ENCODE results near the gene GNB1L. TPM values are rescaled to one million over a fixed set of nuclear protein-coding genes. Genes with fewer than 3 reads are reported as not detected.

Gene GNB1L
- polyA plus RNA-seq, 3 donors = 3.4 to 6.0 (median 4.8) TPM

- Histone ChIP-seq H3K79me2 (ENCODE audit: insufficient read depth, low read length) (no peaks in the 10 kb centered on the region), H3K9ac (ENCODE audit: insufficient read depth, low read length, poor library complexity, severe bottlenecking) (no peak overlapping the region), H3K36me3 (replicated peaks in 1 of 2; ENCODE audit: control insufficient read depth in 1 of 2, insufficient read depth in 2 of 2, low read length in 2 of 2) (no peaks in the 10 kb centered on the region), H3K4me3 (replicated peaks in 1 of 3; ENCODE audit: low read depth in 2 of 3, low read length in 3 of 3) (no peak overlapping the region), H4K20me1 (ENCODE audit: insufficient read depth, low read length) (no peaks in the 10 kb centered on the region), H3K9me3 (replicated peaks in 1 of 2; ENCODE audit: control insufficient read depth in 1 of 2, insufficient read depth in 1 of 2, low read length in 2 of 2) (no peaks in the 10 kb centered on the region), H3K27ac (ENCODE audit: low read depth in 1 of 2, low read length in 2 of 2) (no peak overlapping the region), H3K4me1 (ENCODE audit: control insufficient read depth in 1 of 2, insufficient read depth in 2 of 2, low read length in 2 of 2) (no peaks in the 10 kb centered on the region), H3K4me2 (replicated peaks; ENCODE audit: extremely low read depth, low read length, poor library complexity, severe bottlenecking) (no peak overlapping the region), H3K27me3 (ENCODE audit: control insufficient read depth in 2 of 2, insufficient read depth in 2 of 2, low read length in 2 of 2) (no peaks in the 10 kb centered on the region), H2AFZ (ENCODE audit: insufficient read depth, low read depth, low read length, poor library complexity, severe bottlenecking) (no peak overlapping the region)
- H3K27me3 Mint-ChIP-seq (ENCODE audit: low read depth in 3 of 3) = peaks cover 0 to 6% (median 4%) of the 10 kb centered on the region in 3 donors
- WGBS (ENCODE audit: insufficient coverage) = 88% methylated on average over 5 of the region's 7 CpGs
- no peak for DNase-seq
- no peak overlapping the region for H3K4me3 Mint-ChIP-seq
- H3K4me1 Mint-ChIP-seq = no peaks in the 10 kb centered on the region
- no peak for TF ChIP-seq CTCF (IDR thresholded peaks at IDR 0.05)
- peaks cover 0 to 3% (median 0%) of the 10 kb centered on the region in 7 donors for H3K9me3 Mint-ChIP-seq
- H3K27ac Mint-ChIP-seq = no peak overlapping the region
- intact Hi-C loops (cut with micrococcal nuclease) = no loop called here
- H3K36me3 Mint-ChIP-seq = no peaks in the 10 kb centered on the region
Observed at GRCh38 chr22:19741053-19741452, 113.6 kb downstream of the GNB1L start.

GRCh38 chr22:19740586-19740985 lies 114.1 kb downstream of the GNB1L start:
- Mint-ChIP-seq H3K4me1 (no peaks in the 10 kb centered on the region), H3K27me3 (ENCODE audit: low read depth in 3 of 3) (peaks cover under 1 to 4% (median 3%) of the 10 kb centered on the region in 3 donors), H3K36me3 (no peaks in the 10 kb centered on the region), H3K4me3 (no peak overlapping the region), H3K27ac (no peak overlapping the region), H3K9me3 (peaks cover 0 to 3% (median 0%) of the 10 kb centered on the region in 7 donors)
- H4K20me1 ChIP-seq (ENCODE audit: insufficient read depth, low read length) = no peaks in the 10 kb centered on the region
- H3K9me3 ChIP-seq (replicated peaks in 1 of 2; ENCODE audit: control insufficient read depth in 1 of 2, insufficient read depth in 1 of 2, low read length in 2 of 2) = no peaks in the 10 kb centered on the region
- no peak overlapping the region for H3K4me2 ChIP-seq (replicated peaks; ENCODE audit: extremely low read depth, low read length, poor library complexity, severe bottlenecking)
- WGBS (ENCODE audit: insufficient coverage) = 97% methylated on average over 15 of the region's 15 CpGs
- no peaks in the 10 kb centered on the region for H3K36me3 ChIP-seq (replicated peaks in 1 of 2; ENCODE audit: control insufficient read depth in 1 of 2, insufficient read depth in 2 of 2, low read length in 2 of 2)
- no peaks in the 10 kb centered on the region for H3K27me3 ChIP-seq (ENCODE audit: control insufficient read depth in 2 of 2, insufficient read depth in 2 of 2, low read length in 2 of 2)
- intact Hi-C loops (cut with micrococcal nuclease) = no loop called here
- H3K9ac ChIP-seq (ENCODE audit: insufficient read depth, low read length, poor library complexity, severe bottlenecking) = no peak overlapping the region
- no peak for DNase-seq
- H3K4me1 ChIP-seq (ENCODE audit: control insufficient read depth in 1 of 2, insufficient read depth in 2 of 2, low read length in 2 of 2) = no peaks in the 10 kb centered on the region
- H3K4me3 ChIP-seq (replicated peaks in 1 of 3; ENCODE audit: low read depth in 2 of 3, low read length in 3 of 3) = no peak overlapping the region
- TF ChIP-seq CTCF (IDR thresholded peaks at IDR 0.05) = no peak
- H2AFZ ChIP-seq (ENCODE audit: insufficient read depth, low read depth, low read length, poor library complexity, severe bottlenecking) = no peak overlapping the region
- no peaks in the 10 kb centered on the region for H3K79me2 ChIP-seq (ENCODE audit: insufficient read depth, low read length)
- H3K27ac ChIP-seq (ENCODE audit: low read depth in 1 of 2, low read length in 2 of 2) = no peak overlapping the region
